Amniotic epithelial cell (primary cell): ENCODE data around the gene RAPGEF5.
A peak's percentile ranks its signal among the peaks of the same experiment; 100 is the strongest.

ENCODE experiments used
- DNase-seq: peaks from one replicate; pipeline ENCODE4 v3.0.0-alpha.2; 2010; ENCODE audit warnings: low read depth

The RAPGEF5 gene

DNA sequence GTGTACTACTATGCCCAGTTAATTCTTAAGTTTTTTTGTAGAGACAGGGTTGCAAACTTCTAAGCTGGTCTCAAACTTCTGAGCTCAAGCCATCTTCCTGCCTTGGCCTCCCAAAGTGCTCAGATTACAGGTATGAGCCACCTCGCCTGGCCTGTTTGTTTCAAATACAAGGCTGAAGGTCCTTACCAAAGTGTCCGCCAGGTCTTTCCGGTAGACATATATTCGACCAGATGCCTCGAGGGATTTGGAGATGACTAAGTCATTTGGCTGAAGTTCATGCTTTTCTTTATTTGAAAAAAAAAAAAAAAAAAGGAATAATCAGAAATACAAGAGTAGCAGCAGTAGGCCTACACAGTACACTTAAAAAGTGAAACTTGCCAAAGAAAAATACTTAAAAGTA lies 206.7 kb downstream of the RAPGEF5 start:
- DNase-seq, result no peak

DNA sequence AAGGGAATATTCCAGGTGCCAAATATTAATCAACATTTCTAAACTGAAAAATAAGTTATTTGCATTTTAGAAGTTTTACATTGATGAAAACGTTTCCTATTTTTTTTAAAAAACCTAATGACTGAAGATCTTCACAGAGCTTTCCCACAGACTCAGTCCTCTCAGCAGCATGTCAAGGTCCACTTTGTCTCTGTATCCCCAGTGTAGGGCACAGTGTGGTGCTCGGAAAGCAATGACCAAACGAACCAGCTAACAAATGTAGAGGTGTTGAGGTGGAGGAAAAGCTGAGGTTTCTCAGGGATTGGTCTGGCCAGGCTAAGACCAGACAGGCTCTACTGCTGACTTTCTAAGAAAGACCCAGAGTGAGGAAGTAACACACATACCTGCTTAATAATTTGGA lies 209.1 kb downstream of the RAPGEF5 start:
- DNase-seq, result no peak

DNA sequence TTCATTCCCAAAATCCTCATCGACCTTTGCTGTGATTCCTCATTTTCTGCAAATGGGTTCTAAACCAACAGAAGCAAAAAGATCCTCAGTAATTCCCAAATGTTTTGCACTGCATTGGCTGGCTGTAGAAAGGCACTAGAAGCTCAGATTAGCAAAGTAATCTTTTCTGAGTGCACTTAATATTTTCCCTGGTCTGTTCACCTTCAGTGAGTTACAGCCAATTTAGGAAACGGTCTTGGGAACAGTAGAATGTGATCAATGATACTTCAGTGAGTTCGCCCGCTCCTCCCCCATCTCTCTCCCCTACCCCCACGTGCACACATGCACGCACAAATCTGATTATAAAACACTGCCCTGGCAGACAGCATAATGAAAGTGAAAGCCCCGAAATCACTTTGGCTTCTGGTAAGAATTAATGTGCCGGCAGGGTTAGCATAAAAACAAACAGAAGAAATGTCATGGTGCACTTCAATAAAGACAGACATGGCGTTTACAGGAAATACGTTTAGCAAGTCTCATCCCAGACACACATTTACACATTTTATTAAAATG lies 209.9 kb downstream of the RAPGEF5 start:
- peak; percentile 11 for DNase-seq

DNA sequence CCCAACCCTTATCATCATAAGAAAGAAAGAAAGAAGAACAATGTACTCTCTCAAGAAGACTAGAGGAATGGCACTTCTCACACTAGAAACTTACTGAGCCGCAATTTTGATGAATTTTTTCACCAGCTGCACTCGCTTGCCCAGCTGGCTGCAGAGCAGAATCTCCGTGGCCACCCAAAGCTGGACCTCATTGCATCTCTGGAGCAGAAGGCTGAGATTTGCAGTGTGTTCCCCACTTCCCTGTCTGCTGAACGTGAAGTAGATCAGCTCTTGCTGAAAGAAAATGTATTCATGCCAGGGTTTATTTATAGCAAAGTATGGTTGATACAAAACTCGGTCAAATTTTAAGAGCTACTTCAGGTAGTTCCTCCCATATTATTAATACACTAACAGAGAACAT lies 212.0 kb downstream of the RAPGEF5 start:
- DNase-seq, result no peak

DNA sequence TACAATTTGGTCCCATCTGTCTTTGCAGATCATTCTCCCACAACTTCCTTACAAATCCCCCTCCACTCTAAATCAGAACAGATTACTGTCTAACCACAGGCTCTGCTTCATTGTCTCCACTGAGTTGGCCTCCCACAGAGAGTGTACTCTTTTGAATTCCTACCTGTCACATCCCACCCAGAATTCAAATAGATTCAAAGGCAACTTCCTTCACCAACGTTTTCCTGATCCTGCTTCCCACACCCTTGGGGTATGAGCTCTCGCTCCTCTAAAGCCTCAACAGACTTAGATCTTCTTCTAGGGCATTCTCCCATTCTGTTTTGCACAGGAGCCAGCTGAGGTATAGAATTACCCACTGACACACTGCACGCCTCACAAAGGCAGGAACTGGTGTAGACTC lies 213.5 kb downstream of the RAPGEF5 start:
- DNase-seq, result no peak

GRCh38 chr7:22142572-22142971 lies 214.4 kb downstream of the RAPGEF5 start:
- no peak for DNase-seq

GRCh38 chr7:22141355-22141754 lies 215.6 kb downstream of the RAPGEF5 start:
- DNase-seq, result no peak

- DNase-seq, result peak; percentile 68
Measured at GRCh38 chr7:22140578-22140977, 216.4 kb downstream of the RAPGEF5 start.

- no peak for DNase-seq
Measured at GRCh38 chr7:22138886-22139285, 218.1 kb downstream of the RAPGEF5 start.

GRCh38 chr7:22138106-22138505 lies 218.8 kb downstream of the RAPGEF5 start:
- no peak for DNase-seq

- peak; percentile 25 for DNase-seq
Measured at GRCh38 chr7:22137466-22137865, 219.5 kb downstream of the RAPGEF5 start.

- peak; percentile 33 for DNase-seq
Measured at GRCh38 chr7:22137026-22137425, 219.9 kb downstream of the RAPGEF5 start.

DNA sequence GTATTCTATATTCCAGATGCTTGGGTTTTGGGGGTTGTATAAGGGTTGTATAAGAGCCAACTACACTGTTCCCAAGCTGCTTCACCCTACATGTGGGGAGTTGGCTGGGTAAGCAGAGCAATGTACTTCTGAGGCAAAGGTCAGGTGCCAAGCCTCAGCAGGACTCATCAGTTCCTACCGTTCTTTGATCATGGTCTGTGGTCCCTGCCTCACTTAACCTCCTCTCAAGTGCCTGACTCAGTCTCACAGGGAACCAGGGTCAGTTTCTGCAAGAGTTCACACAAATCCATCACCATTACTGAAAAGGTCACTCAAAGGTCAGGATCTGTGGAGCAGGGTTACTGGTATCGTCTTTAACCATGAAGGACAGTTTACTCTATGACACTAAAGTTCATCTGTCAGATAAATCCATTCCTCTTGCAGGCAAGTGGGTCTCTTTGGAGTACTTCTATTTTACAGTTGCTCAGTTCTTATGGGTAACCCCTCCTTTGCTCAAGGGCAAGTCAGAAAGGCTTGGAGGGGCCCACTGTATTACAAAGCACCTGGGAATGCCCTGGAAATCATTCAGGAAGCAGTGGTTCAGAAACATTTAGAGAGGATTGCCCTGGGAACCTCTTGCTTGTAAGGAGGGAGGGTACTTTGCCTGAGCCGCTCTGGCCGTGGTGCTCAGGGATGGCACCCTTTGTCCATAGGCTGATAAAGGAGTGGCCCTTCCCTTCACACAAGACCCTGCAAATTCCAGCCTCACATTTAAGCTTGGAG lies 227.0 kb downstream of the RAPGEF5 start:
- DNase-seq, result no peak

GRCh38 chr7:22129166-22129565 lies 227.8 kb downstream of the RAPGEF5 start:
- DNase-seq, result no peak

- no peak for DNase-seq
Measured at GRCh38 chr7:22128528-22128920, 228.4 kb downstream of the RAPGEF5 start.

DNA sequence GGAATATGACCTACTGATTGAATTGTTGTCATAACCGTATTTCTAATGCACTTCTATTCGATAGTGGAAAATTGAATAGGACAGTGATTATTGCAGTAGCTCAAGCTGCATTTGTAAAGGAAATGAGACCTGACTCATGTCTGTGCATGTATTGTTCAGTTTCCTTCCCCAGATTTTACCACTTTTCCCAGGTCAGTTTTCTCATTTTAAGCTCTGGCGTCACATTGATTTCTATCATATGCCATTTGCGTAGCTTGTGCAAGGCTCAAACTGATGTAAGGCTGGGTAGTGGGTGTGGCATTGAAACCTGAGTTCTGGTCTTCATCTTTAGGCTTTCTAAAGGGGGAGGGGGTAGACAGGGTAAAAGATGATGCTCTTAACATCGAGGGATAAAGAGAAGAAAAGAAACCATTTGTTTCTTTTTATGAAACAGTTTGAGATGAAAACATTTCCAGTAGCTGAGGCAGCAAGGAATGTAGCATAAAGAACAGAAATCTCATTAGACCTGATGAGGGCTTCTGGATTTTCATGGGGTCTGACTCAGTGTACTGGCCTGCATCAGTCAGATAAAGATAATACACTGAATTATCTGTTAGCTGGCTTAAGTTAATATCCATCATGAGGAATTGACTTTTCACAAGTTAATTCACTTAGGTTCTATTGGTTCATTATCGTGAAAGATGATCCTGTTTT lies 229.0 kb downstream of the RAPGEF5 start:
- DNase-seq, result no peak

DNA sequence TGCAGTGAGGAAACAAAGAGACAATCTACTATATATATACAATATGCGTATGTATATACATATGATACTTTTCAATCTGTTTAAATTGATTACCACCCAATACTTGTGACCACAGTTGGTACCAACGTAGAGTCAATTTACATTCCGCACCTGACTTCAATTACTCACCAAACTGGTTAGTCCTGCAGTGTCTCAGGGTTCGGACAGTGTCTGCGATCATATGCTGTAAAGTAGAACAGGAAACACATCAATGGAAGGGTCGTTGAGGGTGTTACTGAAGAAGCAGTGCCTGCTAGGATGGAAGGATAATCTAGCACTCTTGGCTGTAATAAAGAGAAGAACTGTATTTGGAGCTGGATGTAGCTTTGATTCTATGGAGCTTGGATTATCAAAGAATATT lies 231.5 kb downstream of the RAPGEF5 start:
- no peak for DNase-seq

- DNase-seq, result no peak
Measured at GRCh38 chr7:22124941-22125340, 232.0 kb downstream of the RAPGEF5 start.

DNA sequence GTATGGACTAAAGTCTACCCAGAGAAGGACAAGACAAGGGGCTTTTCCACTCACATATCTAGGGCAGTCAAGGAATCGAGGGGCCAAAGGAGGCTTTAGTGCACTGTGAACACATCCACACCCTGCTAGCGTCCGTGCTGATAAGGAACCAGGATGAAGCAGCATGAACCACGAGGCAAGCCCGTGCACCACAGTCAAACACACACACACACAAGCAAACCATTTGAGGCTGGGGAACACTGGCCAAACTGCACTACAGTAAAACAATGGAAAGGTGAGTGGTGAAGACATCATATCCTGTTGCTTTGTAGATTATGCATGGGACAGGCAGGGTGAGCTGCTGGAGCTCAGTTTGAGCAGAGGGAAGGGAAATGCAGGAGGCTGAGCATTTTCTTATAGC lies 233.8 kb downstream of the RAPGEF5 start:
- DNase-seq, result no peak

- DNase-seq, result peak; percentile 10
Measured at GRCh38 chr7:22121702-22122474, 235.1 kb downstream of the RAPGEF5 start.

- DNase-seq, result no peak
Measured at GRCh38 chr7:22120391-22121053, 236.4 kb downstream of the RAPGEF5 start.

GRCh38 chr7:22117222-22117621 lies 239.7 kb downstream of the RAPGEF5 start:
- no peak for DNase-seq
